DND-41 (cell line): ENCODE results near the gene CYP27C1.
"Not testable (repeated sequence)": the region's sequence is repeated elsewhere in the genome, so short reads cannot be mapped to it uniquely, and the experiment has no call there.

Experiments
- EZH2 ChIP-seq: IDR thresholded peaks from 3 replicates; pipeline ENCODE4 v1.6.1; 2012; ENCODE audit warnings: borderline replicate concordance, low read depth, mild to moderate bottlenecking, moderate library complexity, low read length, inconsistent platforms; ENCODE audit not compliant: severe bottlenecking
- TF ChIP-seq, protein P1 (sequence below): IDR thresholded peaks from 2 replicates; pipeline ENCODE4 v1.5.1; 2012; ENCODE audit warnings: borderline replicate concordance, low read length, moderate library complexity, mild to moderate bottlenecking; ENCODE audit not compliant: poor library complexity, severe bottlenecking; ENCODE audit errors: extremely low read depth

DNA sequence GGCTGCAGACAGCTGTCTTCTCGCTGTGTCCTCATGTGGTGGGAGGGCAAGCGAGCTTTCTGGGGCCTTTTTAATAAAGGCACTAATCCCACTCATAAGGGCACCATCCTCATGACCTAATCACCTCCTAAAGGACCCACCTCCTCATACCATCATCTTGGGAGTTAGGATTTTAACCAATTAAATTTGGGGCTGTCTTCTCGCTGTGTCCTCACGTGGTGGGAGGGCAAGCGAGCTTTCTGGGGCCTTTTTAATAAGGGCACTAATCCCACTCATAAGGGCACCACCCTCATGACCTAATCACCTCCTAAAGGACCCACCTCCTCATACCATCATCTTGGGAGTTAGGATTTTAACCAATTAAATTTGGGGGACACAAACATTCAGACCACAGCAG lies 7.2 kb upstream of the CYP27C1 start:
- not testable (repeated sequence) for TF ChIP-seq EZH2
- TF ChIP-seq, protein P1, sequence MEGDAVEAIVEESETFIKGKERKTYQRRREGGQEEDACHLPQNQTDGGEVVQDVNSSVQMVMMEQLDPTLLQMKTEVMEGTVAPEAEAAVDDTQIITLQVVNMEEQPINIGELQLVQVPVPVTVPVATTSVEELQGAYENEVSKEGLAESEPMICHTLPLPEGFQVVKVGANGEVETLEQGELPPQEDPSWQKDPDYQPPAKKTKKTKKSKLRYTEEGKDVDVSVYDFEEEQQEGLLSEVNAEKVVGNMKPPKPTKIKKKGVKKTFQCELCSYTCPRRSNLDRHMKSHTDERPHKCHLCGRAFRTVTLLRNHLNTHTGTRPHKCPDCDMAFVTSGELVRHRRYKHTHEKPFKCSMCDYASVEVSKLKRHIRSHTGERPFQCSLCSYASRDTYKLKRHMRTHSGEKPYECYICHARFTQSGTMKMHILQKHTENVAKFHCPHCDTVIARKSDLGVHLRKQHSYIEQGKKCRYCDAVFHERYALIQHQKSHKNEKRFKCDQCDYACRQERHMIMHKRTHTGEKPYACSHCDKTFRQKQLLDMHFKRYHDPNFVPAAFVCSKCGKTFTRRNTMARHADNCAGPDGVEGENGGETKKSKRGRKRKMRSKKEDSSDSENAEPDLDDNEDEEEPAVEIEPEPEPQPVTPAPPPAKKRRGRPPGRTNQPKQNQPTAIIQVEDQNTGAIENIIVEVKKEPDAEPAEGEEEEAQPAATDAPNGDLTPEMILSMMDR: not testable (repeated sequence)
